ENCODE results near the gene SMPDL3B.

Gene SMPDL3B

DNA sequence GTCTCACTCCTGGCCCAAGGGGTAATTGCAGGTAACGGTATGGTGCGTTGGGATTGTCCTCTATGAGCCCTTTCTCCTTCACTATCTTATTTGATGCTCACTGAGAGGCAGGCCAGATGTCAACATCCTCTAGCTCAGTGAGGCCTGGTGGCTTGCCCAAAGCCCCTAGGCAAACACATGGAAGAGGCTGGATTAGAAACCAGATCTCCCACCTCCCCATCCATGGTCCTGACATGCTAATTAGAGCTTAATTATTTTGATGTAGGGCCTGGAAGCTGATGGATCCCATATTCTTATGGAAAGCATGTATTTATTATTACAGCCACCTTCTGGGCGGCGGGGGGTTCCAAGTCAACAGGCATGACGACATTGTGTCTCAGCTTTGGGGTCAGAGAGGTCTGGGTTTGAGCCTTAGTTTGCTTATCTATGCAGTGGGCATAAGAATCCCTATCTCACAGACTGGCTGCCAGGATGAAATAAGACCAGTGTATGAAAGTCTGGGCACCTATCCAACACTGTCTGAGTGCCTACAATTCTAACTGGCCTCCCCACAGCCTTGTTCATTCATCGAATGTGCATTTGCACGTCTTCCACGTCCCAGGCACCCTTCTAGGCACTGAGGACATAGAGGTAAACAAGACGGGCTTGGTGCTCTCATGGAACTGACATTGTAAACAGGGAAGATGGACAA lies 6.2 kb downstream of the SMPDL3B start:
- no peak for DNase-seq

- peak in 1 of 4 experiments; percentile 31 for DNase-seq
Observed at GRCh38 chr1:27941671-27942540, 7.1 kb downstream of the SMPDL3B start.

- DNase-seq: no peak
Observed at GRCh38 chr1:27945020-27945419, 10.2 kb downstream of the SMPDL3B start.

DNA sequence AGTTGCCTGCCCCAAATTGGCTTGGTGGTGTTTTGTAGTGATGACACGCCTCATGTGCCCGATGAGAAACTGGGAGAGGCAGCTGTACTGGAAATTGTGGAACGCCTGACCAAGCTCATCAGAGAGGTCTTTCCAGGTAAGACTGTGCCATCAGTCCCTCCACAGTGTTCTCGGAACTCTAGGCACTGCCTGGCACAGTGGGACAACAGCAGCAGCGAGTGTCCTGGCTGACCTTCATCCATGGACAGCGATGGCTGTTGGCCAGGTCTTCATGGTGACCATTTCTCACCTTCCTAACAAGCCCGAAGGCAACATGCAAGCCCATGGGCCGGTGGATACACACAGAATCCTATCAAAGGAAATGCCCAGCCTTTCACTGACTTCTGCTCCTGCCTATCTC lies 14.2 kb downstream of the SMPDL3B start:
- DNase-seq: no peak

DNA sequence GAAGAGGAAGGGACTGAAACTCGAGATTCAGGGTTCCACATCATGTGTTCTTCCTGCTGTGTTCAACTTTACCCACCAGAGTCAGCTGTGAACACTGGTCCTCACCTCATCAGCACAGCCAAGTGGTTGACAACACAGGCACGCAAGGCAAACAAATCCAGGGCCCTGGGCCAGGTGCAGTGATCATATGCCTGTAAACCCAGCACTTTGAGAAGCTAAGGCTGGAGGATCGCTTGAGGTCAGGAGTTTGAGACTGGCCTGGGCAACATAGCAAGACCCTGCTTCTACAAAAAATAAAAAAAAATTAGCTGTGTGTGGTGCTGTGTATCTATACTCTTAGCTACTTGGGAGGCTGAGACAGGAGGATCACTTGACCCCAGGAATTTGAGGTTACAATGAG lies 16.6 kb downstream of the SMPDL3B start:
- DNase-seq: no peak

DNA sequence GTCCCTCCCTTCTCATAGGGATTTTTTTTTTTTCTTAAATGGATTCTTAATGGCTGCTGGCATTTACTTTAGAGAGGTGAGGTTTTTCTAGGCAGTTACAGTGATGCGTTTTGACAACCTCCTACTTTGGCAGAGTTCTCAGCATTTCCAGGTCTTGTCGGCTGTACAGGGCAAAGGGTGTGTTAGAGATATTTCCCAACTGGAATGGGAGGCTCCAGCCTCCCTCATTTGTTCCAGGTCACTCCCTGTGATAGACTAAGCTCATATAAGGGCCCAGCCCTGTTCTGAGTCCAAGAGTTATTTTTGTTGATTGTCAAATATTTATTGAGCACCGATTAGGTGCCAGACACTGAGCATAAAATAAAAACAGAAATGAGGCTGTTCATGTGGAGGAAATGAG lies 17.3 kb downstream of the SMPDL3B start:
- no peak for DNase-seq

GRCh38 chr1:27954186-27954585 lies 19.4 kb downstream of the SMPDL3B start:
- DNase-seq: no peak

DNA sequence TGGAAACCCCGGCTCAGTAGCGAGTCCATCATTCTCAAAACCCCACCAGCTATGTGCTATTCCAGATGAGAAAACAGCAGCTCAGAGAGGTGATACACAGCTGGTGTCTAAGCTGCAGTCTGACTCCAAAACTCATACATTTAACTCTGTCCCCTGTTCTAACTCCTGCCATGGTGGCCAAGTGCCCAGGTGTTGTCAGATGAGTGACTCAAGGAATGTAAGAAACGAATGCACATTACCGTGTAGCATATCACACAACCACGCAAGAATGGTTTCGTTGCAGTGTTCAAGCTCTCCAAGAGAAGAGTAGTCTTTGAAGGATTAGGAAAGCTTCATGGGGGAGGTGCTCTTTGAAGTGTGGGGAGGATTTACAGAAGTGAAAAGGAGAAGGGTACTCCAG lies 20.3 kb downstream of the SMPDL3B start:
- no peak for DNase-seq

DNA sequence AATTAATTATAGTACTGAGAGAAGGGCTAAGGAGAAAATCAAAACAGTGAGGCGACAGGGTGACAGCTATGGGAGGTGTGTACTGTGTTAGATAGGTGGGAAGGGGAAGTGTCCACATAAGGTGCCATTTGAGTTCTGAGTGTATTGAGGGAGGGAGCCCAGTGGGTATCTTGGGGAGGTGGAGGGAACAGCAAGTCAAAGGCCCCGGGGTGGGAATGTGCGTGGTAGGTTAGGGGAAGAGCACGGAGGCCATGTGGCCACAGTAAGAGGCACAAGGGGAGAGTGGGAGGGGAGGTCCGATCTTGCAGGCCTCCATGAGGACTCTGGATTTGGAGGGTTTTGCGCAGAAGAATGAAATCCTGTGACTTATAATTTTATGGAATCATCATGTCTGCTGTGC lies 22.0 kb downstream of the SMPDL3B start:
- DNase-seq: no peak

GRCh38 chr1:27957655-27958054 lies 22.9 kb downstream of the SMPDL3B start:
- no peak for DNase-seq

- no peak for DNase-seq
Observed at GRCh38 chr1:27958513-27958912, 23.7 kb downstream of the SMPDL3B start.

DNA sequence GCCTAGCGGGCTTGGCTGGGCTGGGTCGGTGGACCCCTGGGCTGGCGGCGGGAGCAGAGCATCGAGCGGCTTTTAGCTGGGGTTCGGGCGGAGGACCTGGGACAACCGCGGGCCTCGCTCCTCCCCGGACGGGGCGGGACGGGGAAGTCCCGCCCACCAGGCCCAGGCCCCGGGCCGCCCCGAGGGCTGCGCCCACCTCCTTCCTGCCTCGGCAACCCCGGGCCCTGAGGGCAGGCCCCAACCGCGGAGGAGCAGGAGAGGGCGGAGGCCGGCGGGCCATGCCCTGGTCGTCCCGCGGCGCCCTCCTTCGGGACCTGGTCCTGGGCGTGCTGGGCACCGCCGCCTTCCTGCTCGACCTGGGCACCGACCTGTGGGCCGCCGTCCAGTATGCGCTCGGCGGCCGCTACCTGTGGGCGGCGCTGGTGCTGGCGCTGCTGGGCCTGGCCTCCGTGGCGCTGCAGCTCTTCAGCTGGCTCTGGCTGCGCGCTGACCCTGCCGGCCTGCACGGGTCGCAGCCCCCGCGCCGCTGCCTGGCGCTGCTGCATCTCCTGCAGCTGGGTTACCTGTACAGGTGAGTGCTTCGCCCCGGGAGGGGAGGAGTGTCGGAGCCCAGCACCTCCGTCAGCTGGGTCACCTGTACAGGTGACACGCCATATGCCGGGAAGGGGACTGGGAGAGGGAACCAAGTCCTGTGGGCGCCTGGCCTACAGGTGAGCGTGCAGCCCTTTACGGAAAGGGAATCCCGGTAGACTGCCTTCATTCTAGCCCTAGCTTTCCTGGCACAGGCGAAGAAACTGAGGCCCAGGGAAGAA lies 25.2 kb downstream of the SMPDL3B start, which contains the start of gene XKR8:
XKR8 (plus strand) TSS at position 182 of the 812 bp plus-strand sequence; CDS start at position 279, 97 bp downstream.
- DNase-seq: peak; percentile 84 to 95 (median 92)

DNA sequence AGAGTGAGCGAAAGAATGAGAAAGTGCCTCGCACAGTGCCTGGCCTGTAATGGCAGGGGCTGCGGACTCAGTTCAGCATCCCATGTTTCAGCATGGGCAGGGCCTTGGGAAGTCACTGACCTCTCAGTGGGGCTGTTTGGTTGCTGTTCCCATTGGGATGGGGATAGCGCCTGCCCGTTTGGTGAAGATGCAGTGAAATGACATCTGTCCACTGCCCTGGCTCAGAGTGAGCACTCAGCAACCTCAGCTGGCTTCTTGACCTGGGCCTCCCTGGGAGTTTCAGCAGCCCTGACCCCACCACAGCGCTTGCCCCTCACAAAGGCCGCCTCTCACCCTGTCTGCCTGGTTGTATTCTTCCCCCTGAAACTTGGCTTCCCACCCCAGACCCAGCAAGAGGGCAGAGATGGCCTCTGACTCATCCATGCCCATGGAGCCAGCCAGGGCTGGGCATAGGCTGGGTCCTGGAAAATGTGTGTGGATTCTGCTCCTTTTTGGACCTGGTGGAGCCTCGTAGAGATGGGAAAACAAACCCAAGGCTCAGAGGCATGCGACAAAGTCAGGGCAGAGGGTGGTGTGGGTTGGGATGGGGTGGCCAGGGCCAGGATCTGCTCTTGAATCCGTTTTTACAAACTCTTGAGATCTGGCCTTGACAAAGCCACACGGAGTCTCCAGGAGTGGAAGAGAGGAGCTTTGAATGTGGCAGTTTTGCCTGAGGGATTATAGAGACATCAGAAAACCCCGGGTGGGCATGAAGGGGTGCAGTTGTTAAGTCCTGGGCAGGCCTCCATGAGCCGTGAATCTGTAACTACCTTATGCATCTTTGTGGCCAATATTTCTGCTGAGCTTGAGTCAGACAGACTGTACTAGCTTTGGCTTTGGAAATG lies 26.2 kb downstream of the SMPDL3B start:
- DNase-seq: no peak

GRCh38 chr1:27961646-27962221 lies 26.9 kb downstream of the SMPDL3B start:
- no peak for DNase-seq

GRCh38 chr1:27963393-27963792 lies 28.6 kb downstream of the SMPDL3B start:
- DNase-seq: no peak

DNA sequence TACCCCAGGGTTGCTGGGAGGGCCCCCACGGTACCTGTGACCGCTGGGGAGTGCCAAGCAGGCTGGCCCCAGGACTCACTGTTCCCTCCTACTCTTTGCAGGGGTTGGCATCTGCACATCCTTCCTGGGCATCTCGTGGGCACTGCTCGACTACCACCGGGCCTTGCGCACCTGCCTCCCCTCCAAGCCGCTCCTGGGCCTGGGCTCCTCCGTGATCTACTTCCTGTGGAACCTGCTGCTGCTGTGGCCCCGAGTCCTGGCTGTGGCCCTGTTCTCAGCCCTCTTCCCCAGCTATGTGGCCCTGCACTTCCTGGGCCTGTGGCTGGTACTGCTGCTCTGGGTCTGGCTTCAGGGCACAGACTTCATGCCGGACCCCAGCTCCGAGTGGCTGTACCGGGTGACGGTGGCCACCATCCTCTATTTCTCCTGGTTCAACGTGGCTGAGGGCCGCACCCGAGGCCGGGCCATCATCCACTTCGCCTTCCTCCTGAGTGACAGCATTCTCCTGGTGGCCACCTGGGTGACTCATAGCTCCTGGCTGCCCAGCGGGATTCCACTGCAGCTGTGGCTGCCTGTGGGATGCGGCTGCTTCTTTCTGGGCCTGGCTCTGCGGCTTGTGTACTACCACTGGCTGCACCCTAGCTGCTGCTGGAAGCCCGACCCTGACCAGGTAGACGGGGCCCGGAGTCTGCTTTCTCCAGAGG lies 31.8 kb downstream of the SMPDL3B start:
- DNase-seq: no peak

DNA sequence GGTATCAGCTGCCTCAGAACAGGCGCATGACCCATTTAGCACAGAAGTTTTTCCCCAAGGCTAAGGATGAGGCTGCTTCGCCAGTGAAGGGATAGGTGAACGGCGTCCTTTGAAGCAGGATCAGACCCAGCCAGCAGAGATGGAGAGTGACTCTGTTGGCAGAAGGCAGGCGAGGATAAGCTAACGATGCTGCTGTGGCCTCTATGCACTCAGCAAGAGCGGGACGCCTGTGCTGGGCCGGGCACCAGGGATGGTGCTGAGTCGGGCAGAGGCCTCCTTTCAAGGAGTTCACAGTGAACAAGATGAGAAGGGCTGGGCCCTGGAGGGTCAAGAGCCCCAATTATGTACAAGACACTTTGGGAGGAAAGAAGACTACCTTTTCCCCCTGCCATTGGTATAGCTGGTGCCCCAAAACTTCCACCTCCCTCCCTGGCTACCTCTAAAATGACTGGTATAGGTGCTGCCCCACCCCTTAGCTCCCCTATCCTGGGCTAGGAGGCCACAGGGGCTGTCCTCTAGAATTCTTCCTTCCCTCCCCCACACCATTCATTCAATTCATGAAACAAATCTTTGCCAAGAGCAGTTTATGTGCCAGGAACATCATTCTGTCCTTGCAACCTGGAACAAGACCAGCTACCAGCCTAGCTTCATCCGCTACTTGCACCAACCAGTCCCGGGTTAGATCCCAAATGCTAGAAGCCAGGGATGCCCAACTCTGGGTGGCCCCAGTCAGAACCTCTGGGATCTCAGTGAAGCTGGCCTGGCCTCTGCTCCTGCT lies 32.5 kb downstream of the SMPDL3B start:
- no peak for DNase-seq

DNA sequence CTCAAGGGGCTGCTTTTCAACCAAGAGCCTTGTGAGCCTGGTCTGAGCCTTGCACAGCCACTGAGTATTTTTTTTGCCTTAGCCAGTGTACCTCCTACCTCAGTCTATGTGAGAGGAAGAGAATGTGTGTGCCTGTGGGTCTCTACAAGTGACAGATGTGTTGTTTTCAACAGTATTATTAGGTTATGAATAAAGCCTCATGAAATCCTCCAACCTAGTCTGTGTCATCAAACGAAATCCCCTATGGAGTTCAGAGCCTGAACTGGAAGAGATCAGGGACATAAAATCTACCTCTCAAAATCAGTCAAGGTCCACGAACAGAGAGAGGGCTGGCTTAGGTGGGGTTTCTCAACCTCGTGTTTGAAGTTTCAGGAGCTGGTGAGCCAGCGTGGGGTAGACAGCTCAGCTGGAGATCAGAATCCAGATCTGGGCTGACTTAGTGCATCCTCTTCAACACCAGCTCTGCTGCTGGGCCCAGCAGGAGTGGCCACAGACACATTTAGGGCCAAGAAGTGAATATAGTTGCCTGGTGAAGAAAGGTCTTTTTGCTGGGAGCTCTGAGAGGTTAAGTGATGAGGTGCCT lies 33.2 kb downstream of the SMPDL3B start:
- DNase-seq: no peak

- DNase-seq: no peak
Observed at GRCh38 chr1:27968692-27969091, 33.9 kb downstream of the SMPDL3B start.

DNA sequence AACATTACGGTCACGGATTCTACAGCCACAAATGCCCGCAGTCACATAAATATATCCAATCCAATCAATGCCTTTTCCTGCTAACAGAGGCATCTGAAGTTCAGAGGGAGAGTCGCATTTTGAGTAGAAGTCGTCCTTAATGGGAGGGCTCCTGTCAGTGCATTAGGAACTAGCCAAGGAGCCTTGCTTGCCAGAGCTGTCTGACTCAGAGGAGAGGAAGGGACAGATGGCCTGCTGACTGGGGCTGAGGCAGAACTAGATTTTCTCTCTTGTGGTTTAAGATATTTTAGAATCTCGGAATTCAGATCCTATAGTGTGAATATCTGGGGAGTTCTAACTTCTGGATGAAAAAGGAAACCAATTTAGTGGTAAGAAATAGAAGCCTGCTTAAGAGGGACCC lies 35.6 kb downstream of the SMPDL3B start:
- DNase-seq: no peak

All from suppressor macrophage (primary cell).